AG04449 (cell line): Measurements from ENCODE around the gene PRODH2.
A peak's percentile ranks its signal among the peaks of the same experiment; 100 is the strongest.
"Not testable (repeated sequence)": the region's sequence is repeated elsewhere in the genome, so short reads cannot be mapped to it uniquely, and the experiment has no call there.

Source experiments
- CTCF ChIA-PET: fragments of 350-600 bp; formaldehyde crosslinking; extraction: SDS; loops from one replicate; lab custom pipeline; 2021; ENCODE audit warnings: antibody characterized with exemption; lab: Yijun Ruan, JAX
- POLR2A ChIA-PET: fragments of 400-600, 350-600 bp; formaldehyde crosslinking; extraction: SDS; loops from one replicate; lab custom pipeline; 2020; ENCODE audit warnings: antibody characterized with exemption, inconsistent platforms; lab: Yijun Ruan, JAX
- DNase-seq: peaks from one replicate; pipeline ENCODE4 v3.0.0-alpha.2; 2010; ENCODE audit warnings: low read depth, low spot score
- H3K4me3 ChIP-seq: 2 replicates; pipeline ENCODE4 v1.5.1; 2011; ENCODE audit warnings: low read depth, mild to moderate bottlenecking, control low read depth, low read length
- TF ChIP-seq, protein P1 (sequence below): IDR thresholded peaks from one replicate; pipeline ENCODE4 v1.5.1; 2011; ENCODE audit warnings: mild to moderate bottlenecking, moderate library complexity, low read length, control low read depth, inconsistent platforms; ENCODE audit not compliant: insufficient read depth; ENCODE audit errors: missing control alignments

The PRODH2 gene

DNA sequence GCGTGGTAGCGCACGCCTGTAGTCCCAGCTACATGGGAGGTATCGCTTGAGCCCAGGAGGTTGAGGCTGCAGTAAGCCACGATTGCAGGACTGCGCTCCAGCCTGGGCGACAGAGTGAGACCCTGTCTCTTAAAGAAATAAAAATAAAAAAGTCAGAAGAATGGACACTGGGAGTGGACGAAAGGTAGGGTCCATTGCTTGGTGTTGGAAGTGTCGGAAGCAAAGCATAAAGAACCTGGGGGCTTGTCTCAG, 37.7 kb downstream of the PRODH2 start:
- no peak for DNase-seq
- POLR2A ChIA-PET: no interaction called here
- TF ChIP-seq, protein P1, sequence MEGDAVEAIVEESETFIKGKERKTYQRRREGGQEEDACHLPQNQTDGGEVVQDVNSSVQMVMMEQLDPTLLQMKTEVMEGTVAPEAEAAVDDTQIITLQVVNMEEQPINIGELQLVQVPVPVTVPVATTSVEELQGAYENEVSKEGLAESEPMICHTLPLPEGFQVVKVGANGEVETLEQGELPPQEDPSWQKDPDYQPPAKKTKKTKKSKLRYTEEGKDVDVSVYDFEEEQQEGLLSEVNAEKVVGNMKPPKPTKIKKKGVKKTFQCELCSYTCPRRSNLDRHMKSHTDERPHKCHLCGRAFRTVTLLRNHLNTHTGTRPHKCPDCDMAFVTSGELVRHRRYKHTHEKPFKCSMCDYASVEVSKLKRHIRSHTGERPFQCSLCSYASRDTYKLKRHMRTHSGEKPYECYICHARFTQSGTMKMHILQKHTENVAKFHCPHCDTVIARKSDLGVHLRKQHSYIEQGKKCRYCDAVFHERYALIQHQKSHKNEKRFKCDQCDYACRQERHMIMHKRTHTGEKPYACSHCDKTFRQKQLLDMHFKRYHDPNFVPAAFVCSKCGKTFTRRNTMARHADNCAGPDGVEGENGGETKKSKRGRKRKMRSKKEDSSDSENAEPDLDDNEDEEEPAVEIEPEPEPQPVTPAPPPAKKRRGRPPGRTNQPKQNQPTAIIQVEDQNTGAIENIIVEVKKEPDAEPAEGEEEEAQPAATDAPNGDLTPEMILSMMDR: no peak
- peak overlapping the region; percentile 37 for H3K4me3 ChIP-seq
- CTCF ChIA-PET: no interaction called here

DNA sequence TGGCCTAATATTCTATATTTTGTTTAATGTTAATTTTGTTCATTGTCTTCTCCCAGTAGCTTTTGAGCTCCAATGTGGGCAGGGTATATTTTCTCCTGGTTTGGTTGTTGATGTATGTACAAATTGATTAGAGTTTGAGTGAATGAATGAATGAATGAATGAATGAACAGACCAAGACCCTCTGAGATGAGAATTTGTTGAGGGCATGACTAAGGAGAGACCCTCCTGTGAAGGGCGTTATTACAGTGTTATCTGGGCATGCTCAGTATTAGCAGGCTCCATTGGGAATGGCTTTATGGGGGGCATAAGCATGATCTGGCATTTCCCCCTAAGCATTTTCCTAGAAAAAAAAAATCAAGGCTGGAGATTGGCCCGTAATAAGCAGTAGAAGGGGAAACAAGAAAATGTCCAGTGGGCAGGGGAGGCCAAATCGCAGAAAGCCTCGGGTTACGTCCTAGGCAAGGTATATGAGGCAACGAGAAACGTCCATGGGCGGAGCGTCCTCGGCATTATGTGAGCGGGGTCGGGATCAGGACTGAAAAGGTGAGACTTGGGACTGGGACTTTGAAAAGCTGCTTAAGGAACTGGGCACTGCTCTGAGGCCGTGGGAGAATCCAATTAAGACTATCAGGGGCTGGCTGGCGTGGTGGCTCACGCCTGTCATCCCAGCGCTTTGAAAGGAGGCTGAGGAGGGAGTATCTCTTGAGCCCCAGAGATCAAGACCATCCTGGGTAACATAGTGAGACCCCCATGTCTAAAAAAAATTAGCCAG, 38.2 kb downstream of the PRODH2 start:
- TF ChIP-seq, protein P1: no peak
- ChIA-PET CTCF (no interaction called here), POLR2A (no interaction called here)
- peak overlapping the region; percentile 37 for H3K4me3 ChIP-seq
- DNase-seq: no peak

- no peak overlapping the region for H3K4me3 ChIP-seq
- TF ChIP-seq, protein P1: no peak
- ChIA-PET POLR2A (interaction anchor here (1.6 kb wide), 1 partner anchor 25 kb away, joined by 4 read pairs; the partner anchor contains the start of gene LIN37), CTCF (interaction anchor here (1.1 to 1.6 kb wide), 2 partner anchors 81 to 158 kb away, joined by 3 read pairs; no protein-coding TSS in a partner anchor)
- no peak for DNase-seq
Measured at GRCh38 chr19:35773020-35773806, 39.4 kb downstream of the PRODH2 start.

- POLR2A ChIA-PET: interaction anchor here (1.6 kb wide), 1 partner anchor 24 kb away, joined by 4 read pairs; the partner anchor contains the start of gene LIN37
- CTCF ChIA-PET: interaction anchor here (1.1 to 1.6 kb wide), 2 partner anchors 80 to 159 kb away, joined by 3 read pairs; no protein-coding TSS in a partner anchor
Measured at GRCh38 chr19:35772362-35772761, 40.3 kb downstream of the PRODH2 start.

GRCh38 chr19:35768082-35768421, 44.6 kb downstream of the PRODH2 start:
- DNase-seq: no peak
- no peak overlapping the region for H3K4me3 ChIP-seq
- ChIA-PET CTCF (no interaction called here), POLR2A (no interaction called here)
- TF ChIP-seq, protein P1: no peak

More at GRCh38 chr19:35772362-35772761, 40.3 kb downstream of the PRODH2 start:
- not testable (repeated sequence) for H3K4me3 ChIP-seq, DNase-seq

GRCh38 chr19:35767288-35768081, 45.2 kb downstream of the PRODH2 start:
- no peak for DNase-seq
- ChIA-PET CTCF (no interaction called here), POLR2A (interaction anchor here (0.5 kb wide), 1 partner anchor 163 kb away, joined by 3 read pairs; no protein-coding TSS in a partner anchor)
- TF ChIP-seq, protein P1: no peak
- H3K4me3 ChIP-seq: no peak overlapping the region
